GM13976 (cell line): ENCODE measurements around the gene TUBG1.

ENCODE experiments used
- DNase-seq: peaks from one replicate; pipeline ENCODE4 v3.0.0; 2012; ENCODE audit warnings: low spot score
- in situ Hi-C: fragments of 300-500 bp; cut with MboI; formaldehyde crosslinking; loops from one replicate; pipeline ENCODE4 v1.12.0; 2022; ENCODE audit warnings: low sequenced_read_pairs, mixed read lengths, inconsistent platforms; ENCODE audit not compliant: unreplicated experiment
- TF ChIP-seq, protein P1 (sequence below): IDR thresholded peaks from 2 replicates; pipeline ENCODE4 v1.5.1; 2012; ENCODE audit warnings: borderline replicate concordance, mild to moderate bottlenecking; ENCODE audit not compliant: insufficient read depth; ENCODE audit errors: extremely low read depth, missing control alignments, control extremely low read depth

The TUBG1 gene

GRCh38 chr17:42660692-42661345, 51.3 kb downstream of the TUBG1 start:
- DNase-seq: no peak
- in situ Hi-C loops: no loop called here
- TF ChIP-seq, protein P1, sequence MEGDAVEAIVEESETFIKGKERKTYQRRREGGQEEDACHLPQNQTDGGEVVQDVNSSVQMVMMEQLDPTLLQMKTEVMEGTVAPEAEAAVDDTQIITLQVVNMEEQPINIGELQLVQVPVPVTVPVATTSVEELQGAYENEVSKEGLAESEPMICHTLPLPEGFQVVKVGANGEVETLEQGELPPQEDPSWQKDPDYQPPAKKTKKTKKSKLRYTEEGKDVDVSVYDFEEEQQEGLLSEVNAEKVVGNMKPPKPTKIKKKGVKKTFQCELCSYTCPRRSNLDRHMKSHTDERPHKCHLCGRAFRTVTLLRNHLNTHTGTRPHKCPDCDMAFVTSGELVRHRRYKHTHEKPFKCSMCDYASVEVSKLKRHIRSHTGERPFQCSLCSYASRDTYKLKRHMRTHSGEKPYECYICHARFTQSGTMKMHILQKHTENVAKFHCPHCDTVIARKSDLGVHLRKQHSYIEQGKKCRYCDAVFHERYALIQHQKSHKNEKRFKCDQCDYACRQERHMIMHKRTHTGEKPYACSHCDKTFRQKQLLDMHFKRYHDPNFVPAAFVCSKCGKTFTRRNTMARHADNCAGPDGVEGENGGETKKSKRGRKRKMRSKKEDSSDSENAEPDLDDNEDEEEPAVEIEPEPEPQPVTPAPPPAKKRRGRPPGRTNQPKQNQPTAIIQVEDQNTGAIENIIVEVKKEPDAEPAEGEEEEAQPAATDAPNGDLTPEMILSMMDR: no peak
